C4-2B (cell line): ENCODE results near the gene POU2F1.

Experiments
- ZFX ChIP-seq: fragments of 450-650 bp; IDR thresholded peaks from 2 replicates; pipeline ENCODE4 v1.6.1; 2017
- TF ChIP-seq, protein P1 (sequence below): fragments of 450-650 bp; conservative IDR thresholded peaks from 2 replicates; pipeline ENCODE4 v1.5.1; 2017; ENCODE audit warnings: mild to moderate bottlenecking

DNA sequence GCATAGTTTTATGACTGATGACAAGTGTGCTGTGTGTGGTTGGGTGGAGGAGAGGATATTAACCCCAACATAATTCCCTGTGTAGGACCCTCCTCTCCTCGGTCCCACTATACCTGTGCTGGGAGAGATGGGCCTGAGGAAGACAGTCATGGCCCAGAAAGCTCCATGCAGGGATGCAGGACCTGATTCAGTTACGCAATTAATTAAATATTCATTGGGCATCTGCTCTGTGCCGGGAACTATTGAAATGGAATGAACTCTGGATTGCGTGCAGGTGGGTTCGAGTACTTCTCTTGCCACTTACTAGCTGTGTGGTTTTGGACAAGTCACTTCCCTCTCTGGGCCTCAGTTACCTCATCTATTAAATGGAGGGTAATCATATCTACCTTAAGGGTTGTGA lies 223.1 kb downstream of the POU2F1 start:
- TF ChIP-seq, protein P1, sequence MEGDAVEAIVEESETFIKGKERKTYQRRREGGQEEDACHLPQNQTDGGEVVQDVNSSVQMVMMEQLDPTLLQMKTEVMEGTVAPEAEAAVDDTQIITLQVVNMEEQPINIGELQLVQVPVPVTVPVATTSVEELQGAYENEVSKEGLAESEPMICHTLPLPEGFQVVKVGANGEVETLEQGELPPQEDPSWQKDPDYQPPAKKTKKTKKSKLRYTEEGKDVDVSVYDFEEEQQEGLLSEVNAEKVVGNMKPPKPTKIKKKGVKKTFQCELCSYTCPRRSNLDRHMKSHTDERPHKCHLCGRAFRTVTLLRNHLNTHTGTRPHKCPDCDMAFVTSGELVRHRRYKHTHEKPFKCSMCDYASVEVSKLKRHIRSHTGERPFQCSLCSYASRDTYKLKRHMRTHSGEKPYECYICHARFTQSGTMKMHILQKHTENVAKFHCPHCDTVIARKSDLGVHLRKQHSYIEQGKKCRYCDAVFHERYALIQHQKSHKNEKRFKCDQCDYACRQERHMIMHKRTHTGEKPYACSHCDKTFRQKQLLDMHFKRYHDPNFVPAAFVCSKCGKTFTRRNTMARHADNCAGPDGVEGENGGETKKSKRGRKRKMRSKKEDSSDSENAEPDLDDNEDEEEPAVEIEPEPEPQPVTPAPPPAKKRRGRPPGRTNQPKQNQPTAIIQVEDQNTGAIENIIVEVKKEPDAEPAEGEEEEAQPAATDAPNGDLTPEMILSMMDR: no peak
- TF ChIP-seq ZFX: no peak
